ENCODE data around the gene TFAP2D. TPM values are rescaled to one million over a fixed set of nuclear protein-coding genes. Genes with fewer than 3 reads are reported as not detected.
A peak's percentile ranks its signal among the peaks of the same experiment; 100 is the strongest.

The TFAP2D gene
- total and polyA plus RNA-seq, 12 donors: not detected

DNA sequence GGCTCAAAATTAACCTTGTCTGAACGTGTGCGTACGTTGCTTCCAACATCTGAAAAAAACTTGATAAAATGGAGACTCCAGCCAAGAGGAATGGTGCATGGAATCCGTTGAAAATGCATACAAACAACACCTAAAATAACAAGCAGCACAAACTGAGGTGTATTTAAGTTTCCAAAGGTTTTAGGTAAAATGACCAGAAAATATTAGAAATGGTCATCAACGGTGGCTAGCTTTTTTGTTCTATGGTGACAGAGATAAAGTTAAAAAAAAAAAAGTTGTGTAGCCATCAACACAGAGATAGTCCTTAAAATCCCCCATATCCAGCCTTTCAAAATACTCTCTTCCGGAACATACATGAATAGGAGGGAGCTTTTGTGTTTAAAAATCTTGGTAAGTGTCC is 104.7 kb downstream of the TFAP2D start:
- TF ChIP-seq, protein P1, sequence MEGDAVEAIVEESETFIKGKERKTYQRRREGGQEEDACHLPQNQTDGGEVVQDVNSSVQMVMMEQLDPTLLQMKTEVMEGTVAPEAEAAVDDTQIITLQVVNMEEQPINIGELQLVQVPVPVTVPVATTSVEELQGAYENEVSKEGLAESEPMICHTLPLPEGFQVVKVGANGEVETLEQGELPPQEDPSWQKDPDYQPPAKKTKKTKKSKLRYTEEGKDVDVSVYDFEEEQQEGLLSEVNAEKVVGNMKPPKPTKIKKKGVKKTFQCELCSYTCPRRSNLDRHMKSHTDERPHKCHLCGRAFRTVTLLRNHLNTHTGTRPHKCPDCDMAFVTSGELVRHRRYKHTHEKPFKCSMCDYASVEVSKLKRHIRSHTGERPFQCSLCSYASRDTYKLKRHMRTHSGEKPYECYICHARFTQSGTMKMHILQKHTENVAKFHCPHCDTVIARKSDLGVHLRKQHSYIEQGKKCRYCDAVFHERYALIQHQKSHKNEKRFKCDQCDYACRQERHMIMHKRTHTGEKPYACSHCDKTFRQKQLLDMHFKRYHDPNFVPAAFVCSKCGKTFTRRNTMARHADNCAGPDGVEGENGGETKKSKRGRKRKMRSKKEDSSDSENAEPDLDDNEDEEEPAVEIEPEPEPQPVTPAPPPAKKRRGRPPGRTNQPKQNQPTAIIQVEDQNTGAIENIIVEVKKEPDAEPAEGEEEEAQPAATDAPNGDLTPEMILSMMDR (IDR thresholded peaks at IDR 0.05): no peak

DNA sequence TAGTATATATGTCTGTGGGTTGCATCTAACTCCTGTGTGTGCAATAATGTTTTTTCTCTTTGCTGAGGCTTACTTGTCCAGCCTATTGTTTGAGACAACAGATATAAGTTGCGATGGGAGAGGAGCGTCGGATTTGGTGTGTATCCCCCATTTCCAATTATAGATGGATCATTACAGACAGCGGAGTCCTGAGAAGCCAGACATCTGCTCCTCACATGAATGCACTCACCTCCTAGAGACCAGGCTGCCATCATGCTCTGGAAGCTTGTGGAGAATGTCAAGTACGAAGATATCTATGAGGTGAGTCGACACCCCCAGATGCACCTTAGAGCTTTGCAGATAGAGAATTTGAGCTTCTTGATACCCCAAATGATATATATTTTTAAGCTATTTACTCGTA is 105.3 kb downstream of the TFAP2D start, which contains the start of gene TFAP2B:
TFAP2B (plus strand) TSS at position 199 of the 400 bp plus-strand sequence; CDS start at position 220, 21 bp downstream.
- intact Hi-C loops (cut with DNase I): loop anchor here in 8 of 10 donors (5.0 to 10.0 kb wide), 6 partner anchors 1139 to 1446 kb away; no protein-coding TSS in a partner anchor
- TF ChIP-seq, protein P1 (IDR thresholded peaks at IDR 0.05): no peak

More for the DNA sequence above, 104.7 kb downstream of the TFAP2D start:
- intact Hi-C loops (cut with DNase I): loop anchor here in 8 of 10 donors (5.0 to 10.0 kb wide), 6 partner anchors 1139 to 1447 kb away; no protein-coding TSS in a partner anchor
- DNase-seq (no peak), ATAC-seq (no peak)
- peaks cover 24 to 100% (median 96%) of the 10 kb centered on the region in 7 donors for H3K27me3 ChIP-seq
- 5 to 7% methylated on average over 6 of the region's 6 CpGs for WGBS, 2 donors
- H3K36me3 ChIP-seq: no peaks in the 10 kb centered on the region
- H3K9me3 ChIP-seq: no peaks in the 10 kb centered on the region
- no peak overlapping the region for H3K4me3 ChIP-seq
- peaks cover 0 to 27% (median 7%) of the 10 kb centered on the region in 9 donors for H3K4me1 ChIP-seq
- no peak overlapping the region for H3K27ac ChIP-seq

DNA sequence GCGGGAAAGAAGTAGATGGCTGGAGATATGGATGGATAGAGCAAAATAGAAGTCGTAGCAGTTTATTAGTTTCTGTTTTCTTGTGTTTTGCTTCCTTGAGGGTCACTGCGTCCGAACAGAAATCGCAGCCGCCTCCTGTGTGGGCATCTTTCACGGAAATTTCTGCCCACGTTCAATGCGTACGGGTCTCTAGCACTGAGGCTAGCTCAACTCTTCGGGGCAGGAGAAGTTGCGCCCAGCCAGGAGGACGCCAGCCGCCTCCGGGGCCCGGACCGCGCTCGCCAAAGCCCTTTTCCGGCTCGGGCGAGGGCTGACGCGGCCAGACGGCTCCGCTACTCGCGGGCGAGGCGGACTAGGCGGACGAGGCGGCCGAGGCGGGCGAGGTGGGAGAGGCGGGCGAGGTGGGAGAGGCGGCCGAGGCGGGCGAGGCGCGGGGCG is 106.2 kb downstream of the TFAP2D start:
- peaks cover 0 to 27% (median 7%) of the 10 kb centered on the region in 9 donors for H3K4me1 ChIP-seq
- 1 to 2% methylated on average over 45 of the region's 45 CpGs for WGBS, 2 donors
- no peaks in the 10 kb centered on the region for H3K36me3 ChIP-seq
- TF ChIP-seq, protein P1 (IDR thresholded peaks at IDR 0.05): no peak
- DNase-seq (no peak), ATAC-seq (peak in 1 of 8 donors; percentile 41)
- peak overlapping the region in 5 of 10 donors; percentile 15 to 27 (median 18) for H3K4me3 ChIP-seq
- intact Hi-C loops (cut with DNase I): loop anchor here in 8 of 10 donors (5.0 to 10.0 kb wide), 6 partner anchors 1138 to 1445 kb away; no protein-coding TSS in a partner anchor
- no peak overlapping the region for H3K27ac ChIP-seq
- peaks cover 34 to 100% (median 99%) of the 10 kb centered on the region in 7 donors for H3K27me3 ChIP-seq
- H3K9me3 ChIP-seq: no peaks in the 10 kb centered on the region

More for the DNA sequence above, 105.3 kb downstream of the TFAP2D start, which contains the start of gene TFAP2B:
- Histone ChIP-seq H3K4me1 (peaks cover 0 to 27% (median 7%) of the 10 kb centered on the region in 9 donors), H3K4me3 (peak within 1 kb of the TSS in 5 of 10 donors; percentile 15 to 27 (median 18)), H3K36me3 (no peaks in the 10 kb centered on the region), H3K27me3 (peaks cover 28 to 100% (median 98%) of the 10 kb centered on the region in 7 donors), H3K9me3 (no peaks in the 10 kb centered on the region), H3K27ac (no peak within 1 kb of the TSS)
- 2 to 5% methylated on average over 7 of the region's 7 CpGs for WGBS, 2 donors
- DNase-seq: no peak
- ATAC-seq: no peak

DNA sequence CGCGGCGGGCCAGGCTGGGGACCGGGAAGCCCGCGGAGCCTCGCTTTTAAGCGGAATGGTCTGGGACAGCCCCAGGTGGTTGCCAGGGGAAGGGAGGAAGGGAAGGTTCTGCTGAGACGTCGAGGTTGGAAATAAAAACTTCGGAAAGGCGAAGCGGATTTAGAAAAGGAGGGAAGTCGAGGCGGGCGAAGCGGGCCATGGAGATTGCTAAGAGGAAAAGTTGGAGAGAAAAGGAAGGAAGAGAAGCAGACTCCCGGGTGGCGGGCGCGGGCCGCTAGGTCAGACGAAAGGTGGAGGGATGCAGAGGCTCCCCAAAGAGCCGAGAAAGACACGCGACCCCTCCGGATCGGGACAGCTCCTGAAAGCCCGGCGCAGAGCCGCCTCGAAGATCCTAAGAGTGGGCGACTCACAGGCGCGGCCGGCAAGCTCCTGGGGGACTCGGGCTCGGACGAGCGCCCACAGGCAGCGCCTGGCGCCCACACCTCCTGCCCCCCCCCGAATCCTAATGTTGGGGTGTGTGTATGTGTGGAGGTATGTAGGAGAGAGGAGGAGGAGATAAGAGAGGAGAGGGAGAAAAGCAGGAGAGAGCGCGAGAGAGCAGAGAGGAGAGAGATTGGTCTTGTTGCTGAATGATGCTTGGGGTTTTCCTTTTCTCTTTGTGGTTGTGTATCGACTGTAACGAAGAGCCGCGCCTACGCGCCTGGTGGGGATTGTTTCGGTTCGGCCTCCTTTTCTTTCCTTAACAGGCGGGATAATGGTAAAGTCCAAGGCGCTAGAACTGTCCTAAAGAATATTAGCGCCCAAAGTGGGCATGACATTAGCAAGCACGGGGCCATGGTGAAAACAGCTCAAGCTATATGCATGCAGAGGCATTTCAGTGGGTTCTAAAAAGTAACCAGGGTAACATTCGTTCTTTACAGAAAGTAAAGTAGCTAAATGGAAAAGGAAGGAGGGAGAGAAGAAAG is 106.9 kb downstream of the TFAP2D start:
- no peak overlapping the region for H3K27ac ChIP-seq
- H3K4me1 ChIP-seq: peaks cover 0 to 27% (median 7%) of the 10 kb centered on the region in 9 donors
- DNase-seq (no peak), ATAC-seq (no peak)
- TF ChIP-seq, protein P1 (IDR thresholded peaks at IDR 0.05): no peak
- peaks cover 34 to 100% (median 100%) of the 10 kb centered on the region in 7 donors for H3K27me3 ChIP-seq
- intact Hi-C loops (cut with DNase I): loop anchor here in 8 of 10 donors (5.0 to 10.0 kb wide), 6 partner anchors 1137 to 1445 kb away; no protein-coding TSS in a partner anchor
- WGBS, 2 donors: 1 to 3% methylated on average over 56 to 58 of the region's 58 CpGs
- H3K4me3 ChIP-seq: peak overlapping the region in 4 of 10 donors; percentile 16 to 27 (median 20)
- no peaks in the 10 kb centered on the region for H3K9me3 ChIP-seq
- H3K36me3 ChIP-seq: no peaks in the 10 kb centered on the region
